Endometrial microvascular endothelial cells (primary cell): ENCODE data around the gene BTBD10. TPM values are rescaled to one million over a fixed set of nuclear protein-coding genes. Genes with fewer than 3 reads are reported as not detected.

Source experiments
- in situ Hi-C: cut with HindIII; loops from 2 replicates; pipeline ENCODE4 v1.10.0; 2017; ENCODE audit warnings: low sequenced_read_pairs, low pct_unique_long_range_greater_than_20kb; ENCODE audit errors: inconsistent ontology term
- total RNA-seq: library from RNA; depleted of rRNA; stranded (reverse); fragments of >200 nt; gene quantifications from one replicate; pipeline ENCODE4 v1.2.3, GENCODE V29; 2015; ENCODE audit errors: inconsistent ontology term

The BTBD10 gene
- total RNA-seq = 86.3 TPM

GRCh38 chr11:13462901-13463778, at the start of gene BTBD10:
TSS of gene BTBD10 (minus strand) at chr11:13463222. CDS start at chr11:13445124, 18,098 bp downstream.
- in situ Hi-C loops = no loop called here

- in situ Hi-C loops = no loop called here
These were observed 40.4 kb upstream of the BTBD10 start for GRCh38 chr11:13503393-13503792.

DNA sequence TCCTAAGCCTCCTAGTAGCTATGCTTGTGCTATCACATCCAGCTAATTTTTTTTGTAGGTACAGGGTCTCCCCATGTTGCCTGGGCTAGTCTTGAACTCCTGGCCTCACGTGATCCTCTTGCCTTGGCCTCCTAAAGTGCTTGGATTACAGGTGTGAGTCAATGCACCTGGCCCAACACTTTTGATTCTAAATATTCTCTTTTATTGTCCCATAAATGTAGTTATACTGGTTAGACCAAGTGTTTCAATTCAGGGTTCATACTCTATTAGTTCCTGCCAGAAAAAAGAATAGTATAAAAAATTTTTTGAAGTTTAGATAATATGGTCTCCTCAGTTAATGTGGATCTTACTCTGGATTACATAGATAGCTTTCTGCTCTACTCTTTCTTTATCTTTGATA, 39.5 kb upstream of the BTBD10 start:
- in situ Hi-C loops = no loop called here

- in situ Hi-C loops = no loop called here
These were observed 32.9 kb upstream of the BTBD10 start, which contains the start of gene PTH for GRCh38 chr11:13495929-13496328. TSS of gene PTH (minus strand) at chr11:13495997. CDS start at chr11:13492855, 3,142 bp downstream.

- in situ Hi-C loops = no loop called here
These were observed 31.0 kb upstream of the BTBD10 start for GRCh38 chr11:13494051-13494450.

- in situ Hi-C loops = no loop called here
These were observed 24.6 kb upstream of the BTBD10 start for GRCh38 chr11:13487661-13488030.

- in situ Hi-C loops = no loop called here
These were observed 24.1 kb upstream of the BTBD10 start for GRCh38 chr11:13486926-13487660.

- in situ Hi-C loops = no loop called here
These were observed 17.2 kb upstream of the BTBD10 start for GRCh38 chr11:13480198-13480597.

DNA sequence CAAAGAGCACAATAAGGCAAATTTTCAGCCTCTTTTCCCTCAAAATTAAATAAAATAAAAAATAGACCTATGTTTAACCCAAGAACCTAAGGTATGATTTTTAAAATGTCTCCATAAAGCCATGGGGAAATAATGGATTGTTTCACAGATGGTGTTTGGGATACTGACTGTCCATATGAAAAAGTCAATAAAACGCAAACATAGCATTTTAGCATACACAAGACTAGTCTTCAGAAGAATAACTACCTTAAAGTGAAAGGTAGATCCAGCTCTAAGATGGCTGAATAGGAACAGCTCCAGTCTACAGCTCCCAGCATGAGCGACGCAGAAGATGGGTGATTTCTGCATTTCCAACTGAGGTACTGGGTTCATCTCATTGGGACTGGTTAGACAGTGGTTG, 16.7 kb upstream of the BTBD10 start:
- in situ Hi-C loops = no loop called here

DNA sequence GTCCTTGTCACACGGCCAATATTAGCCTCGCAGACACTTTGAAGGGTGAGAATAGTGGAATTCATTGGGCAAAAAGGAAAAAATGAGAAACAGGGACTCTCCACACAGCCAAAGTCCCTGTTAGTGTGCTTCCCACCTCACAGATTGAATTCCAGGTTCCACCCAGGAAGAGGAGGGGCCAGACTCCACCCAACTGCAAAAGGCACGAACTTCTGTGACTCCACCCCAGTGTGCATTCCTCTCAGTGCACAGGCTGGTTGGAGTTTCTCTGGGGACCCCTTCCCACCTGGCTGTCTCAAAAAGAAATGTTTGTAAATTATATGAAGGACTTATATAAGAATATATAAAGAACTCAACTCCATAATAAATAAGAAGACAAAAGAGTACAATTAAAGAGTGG, 12.1 kb upstream of the BTBD10 start:
- in situ Hi-C loops = no loop called here

GRCh38 chr11:13473013-13473722, 10.1 kb upstream of the BTBD10 start:
- in situ Hi-C loops = no loop called here

GRCh38 chr11:13468750-13469149, 5.7 kb upstream of the BTBD10 start:
- in situ Hi-C loops = no loop called here

DNA sequence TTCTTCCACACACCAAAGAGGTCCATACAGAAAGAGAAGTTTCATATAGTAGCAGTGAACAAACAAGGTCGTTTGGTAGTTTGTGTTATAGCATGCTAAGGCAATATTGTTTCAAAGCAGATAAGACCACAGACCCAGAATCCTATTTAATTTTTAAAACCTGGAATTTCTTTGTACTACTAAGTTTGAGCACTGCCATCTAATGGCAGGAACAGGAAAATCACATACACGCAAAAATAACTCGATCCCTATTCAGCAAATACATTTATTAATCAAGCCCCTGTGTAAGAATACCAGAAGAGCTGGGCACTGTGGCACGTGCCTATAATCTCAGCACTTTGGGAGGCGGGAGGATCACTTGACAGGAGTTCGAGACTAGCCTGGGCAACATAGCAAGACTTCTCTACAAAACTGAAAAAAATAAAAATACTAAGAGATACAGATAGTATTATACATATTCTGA, 2.9 kb upstream of the BTBD10 start:
- in situ Hi-C loops = no loop called here

GRCh38 chr11:13463779-13464290, 813 bp upstream of the BTBD10 start:
- in situ Hi-C loops = no loop called here

- in situ Hi-C loops = no loop called here
These were observed 616 bp downstream of the BTBD10 start for GRCh38 chr11:13462311-13462900.

- in situ Hi-C loops = no loop called here
These were observed 1.7 kb downstream of the BTBD10 start for GRCh38 chr11:13461291-13461690.

DNA sequence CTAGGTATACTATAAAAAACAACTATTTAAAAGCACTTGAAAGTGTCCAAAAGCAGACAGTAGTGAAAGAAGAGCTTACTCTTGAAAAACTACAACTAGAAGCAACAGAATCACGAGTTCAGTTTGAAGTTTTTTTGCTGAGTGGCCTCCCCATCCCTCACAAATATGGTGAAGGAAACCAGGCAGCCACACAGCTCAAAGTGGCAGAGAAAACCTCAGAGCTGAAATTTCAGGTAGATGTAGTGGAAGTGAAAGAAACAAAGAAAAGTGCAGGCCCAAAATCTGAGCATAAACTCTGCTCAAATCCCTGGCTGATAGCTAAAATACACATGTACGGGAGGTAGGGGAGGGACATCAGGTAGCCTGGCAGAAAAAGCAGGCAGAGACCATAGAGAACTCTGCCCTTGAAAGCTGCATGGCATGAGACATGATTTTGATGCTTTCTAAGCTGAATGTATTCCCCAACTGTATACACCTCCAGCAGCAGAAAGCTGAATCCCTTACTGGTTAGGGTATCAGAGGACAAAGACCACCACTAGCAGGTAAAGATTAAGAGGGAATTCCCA, 12.1 kb downstream of the BTBD10 start:
- in situ Hi-C loops = no loop called here

DNA sequence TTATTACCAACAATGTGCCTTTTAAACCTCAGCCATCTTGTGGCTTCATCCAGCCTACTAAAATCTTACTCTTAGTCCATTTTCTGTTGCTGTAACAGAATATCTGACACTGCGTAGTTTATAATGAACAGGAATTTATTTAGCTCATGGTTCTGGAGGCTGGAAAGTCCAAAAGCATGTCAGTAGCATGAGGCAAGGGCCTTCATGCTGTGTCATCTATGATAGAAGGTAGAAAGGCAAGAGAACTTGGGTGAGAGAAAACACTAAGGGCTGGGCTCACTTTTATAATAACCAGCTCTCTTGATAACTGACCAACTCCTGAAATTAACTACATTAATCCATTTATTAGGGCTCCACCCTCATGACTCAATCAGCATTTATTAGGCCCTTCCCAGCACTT, 13.5 kb downstream of the BTBD10 start:
- in situ Hi-C loops = no loop called here
